Fibroblast of skin of left quadriceps (primary cell): ENCODE measurements around the gene NAV2.

Experiments
- DNase-seq, 2 experiments: peaks; one replicate each; pipeline ENCODE4 v3.0.0-alpha.2; 2013; ENCODE audit warnings: low read depth in 2 of 2

NAV2 gene

GRCh38 chr11:19866037-19866436 is 153.4 kb downstream of the NAV2 start:
- DNase-seq = no peak

GRCh38 chr11:19866521-19866920 is 153.9 kb downstream of the NAV2 start:
- DNase-seq = no peak

GRCh38 chr11:19867064-19867463 is 154.4 kb downstream of the NAV2 start:
- no peak for DNase-seq

DNA sequence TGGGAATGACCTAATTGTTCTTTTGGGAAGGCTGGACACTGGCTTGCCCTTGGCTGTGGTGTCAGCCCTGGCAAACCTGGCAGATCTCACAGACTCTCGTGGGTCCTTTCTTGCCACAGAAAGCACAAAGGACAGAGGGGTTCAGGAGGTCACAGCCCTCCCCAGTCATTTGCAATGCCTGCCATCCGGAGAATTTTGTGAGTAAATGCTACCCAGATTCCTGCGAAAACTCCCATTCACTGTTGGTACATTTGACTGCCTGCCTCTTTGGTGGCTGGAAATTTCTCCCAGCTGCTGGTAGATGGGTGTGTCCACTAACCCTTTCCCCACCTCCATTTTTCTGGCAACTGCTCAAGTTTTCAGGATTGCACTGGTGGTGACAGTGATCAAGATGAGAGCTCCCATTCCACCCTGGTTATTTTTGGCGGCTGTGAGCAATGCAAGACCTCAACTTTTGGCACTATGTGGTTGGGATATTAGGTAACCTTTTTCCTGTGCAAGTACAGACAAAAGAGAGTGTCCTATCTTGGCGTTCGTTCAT is 155.7 kb downstream of the NAV2 start:
- peak; percentile 76 to 77 for DNase-seq

DNA sequence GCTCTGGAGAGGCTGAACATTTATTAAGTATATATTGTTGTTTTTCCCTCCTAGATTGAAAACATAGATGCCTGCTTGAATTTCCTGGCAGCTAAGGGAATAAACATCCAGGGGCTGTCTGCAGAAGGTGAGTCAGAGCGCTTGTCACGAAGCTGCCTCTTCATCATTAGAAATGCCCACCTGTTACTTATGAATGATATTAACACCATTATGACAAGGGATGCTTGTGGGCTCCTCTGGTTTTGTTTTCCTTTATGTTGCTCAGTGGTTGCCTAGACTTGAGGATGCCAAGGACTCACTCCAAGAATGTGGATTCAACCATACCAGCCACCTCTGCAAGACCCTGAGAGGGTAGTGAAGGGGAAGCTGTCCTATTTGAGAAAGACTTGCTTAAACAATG is 156.2 kb downstream of the NAV2 start:
- DNase-seq = no peak

DNA sequence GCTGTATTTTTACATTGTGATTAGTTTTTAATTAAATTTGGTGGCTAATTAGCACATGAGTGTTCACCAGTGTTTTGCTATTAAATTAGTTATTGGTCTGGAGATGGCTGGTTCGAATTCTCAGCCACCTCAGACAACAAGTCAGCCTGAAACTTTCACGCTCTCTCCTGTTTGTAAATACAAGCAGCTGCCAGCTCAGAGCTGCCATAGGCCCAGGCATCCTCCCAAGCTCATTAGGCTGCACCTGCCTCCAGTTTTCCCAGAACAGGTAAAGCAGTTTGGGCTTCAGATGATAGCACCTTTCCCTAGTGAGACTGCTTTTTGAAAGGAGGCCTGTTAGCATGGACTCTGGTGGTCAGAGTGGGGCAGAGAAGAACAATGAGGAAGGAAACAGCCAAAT is 156.8 kb downstream of the NAV2 start:
- no peak for DNase-seq

DNA sequence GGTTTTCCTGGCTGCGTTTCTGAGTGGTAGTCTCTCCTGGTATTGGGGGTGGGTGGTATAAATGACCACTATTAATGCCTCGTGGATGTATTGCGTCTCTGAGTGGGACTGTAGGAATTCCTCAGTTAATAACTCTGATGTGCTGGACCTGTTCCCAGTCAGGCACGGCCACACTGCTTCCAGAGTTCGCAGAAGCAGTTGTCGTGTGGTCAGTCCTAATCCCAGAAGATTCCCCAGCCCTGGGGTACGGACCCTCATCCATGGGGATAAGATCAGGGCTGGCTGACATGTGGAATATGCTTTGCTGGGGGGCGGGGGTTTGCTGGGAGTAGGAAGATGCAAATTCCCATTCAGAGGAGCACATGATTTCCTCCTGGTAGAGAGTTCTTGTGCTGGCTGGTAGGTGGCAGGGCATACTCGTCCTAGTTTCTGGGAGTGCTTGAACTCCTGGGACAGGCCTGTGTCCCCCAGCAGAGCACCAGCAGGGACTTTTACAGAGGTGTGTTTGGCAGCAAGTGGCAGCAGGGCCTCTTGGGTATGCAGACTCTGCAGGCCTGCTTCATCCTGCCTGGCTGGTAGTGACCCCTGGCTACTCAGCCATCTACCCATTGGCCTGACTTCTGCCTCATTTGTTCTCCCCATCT is 157.4 kb downstream of the NAV2 start:
- DNase-seq = no peak

- DNase-seq = no peak
Observed at GRCh38 chr11:19871531-19871930, 158.9 kb downstream of the NAV2 start.

GRCh38 chr11:19872512-19873145 is 160.0 kb downstream of the NAV2 start:
- DNase-seq = no peak

GRCh38 chr11:19873730-19874129 is 161.1 kb downstream of the NAV2 start:
- no peak for DNase-seq

DNA sequence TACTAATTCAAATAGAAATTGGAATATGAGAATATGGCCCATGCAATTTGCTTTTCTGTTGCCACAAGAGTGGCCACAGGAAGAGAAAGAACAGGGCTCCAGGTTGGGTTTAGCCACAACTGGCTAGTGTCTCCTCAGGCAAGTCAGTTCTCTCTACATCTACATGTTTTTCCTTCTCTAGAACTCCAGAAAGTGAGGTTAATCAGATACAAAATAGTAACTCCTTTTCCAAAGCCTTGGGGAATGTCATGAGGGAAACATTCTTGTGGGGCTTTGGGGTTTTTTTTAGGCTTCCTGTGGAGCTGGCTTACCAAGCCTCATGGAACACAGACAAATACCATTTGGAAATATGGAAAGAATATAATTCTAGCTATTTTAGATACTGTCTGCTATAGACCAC is 161.6 kb downstream of the NAV2 start:
- DNase-seq = no peak

DNA sequence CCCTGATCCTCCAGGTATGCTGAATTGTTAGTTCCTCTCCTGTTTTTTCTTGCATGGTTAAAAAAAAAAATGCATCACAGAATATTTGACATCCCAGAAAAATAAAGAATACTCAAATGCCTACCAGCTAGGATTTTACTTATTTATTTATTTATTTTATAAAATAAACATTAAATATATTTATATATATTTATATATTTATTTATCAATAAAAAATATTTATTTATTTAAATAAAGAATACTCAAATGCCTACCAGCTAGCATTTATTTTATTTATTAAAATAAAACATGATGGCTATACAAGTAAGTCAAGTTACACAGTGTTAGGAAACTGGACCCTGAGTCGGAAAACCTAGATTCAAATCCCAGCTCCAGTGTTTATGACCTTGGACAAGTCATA is 164.1 kb downstream of the NAV2 start:
- DNase-seq = no peak

- no peak for DNase-seq
Observed at GRCh38 chr11:19878520-19878919, 165.9 kb downstream of the NAV2 start.

- no peak for DNase-seq
Observed at GRCh38 chr11:19879307-19880087, 166.9 kb downstream of the NAV2 start.

GRCh38 chr11:19880088-19880345 is 167.4 kb downstream of the NAV2 start:
- no peak for DNase-seq

- no peak for DNase-seq
Observed at GRCh38 chr11:19881177-19881576, 168.5 kb downstream of the NAV2 start.

DNA sequence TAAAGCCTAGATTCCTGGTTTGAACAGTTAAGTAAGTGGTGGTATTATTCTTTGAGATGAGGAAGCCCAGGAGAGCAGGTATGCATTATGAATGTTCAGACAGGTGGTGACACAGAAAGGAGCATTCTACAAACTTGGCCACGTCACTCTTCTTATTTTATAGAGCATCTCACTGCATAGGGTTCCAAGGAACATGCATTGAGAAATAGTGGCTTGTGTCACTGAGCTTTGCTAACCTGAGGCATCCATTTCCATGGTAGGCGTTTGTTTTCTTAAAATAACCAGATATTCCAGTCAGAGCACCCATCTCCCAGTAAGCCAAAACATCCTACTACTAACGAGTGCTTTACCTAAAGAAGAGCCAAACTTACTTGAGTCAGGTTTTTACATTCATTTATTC is 169.7 kb downstream of the NAV2 start:
- no peak for DNase-seq

GRCh38 chr11:19886498-19886897 is 173.9 kb downstream of the NAV2 start:
- DNase-seq = no peak

- no peak for DNase-seq
Observed at GRCh38 chr11:19887842-19888241, 175.2 kb downstream of the NAV2 start.

GRCh38 chr11:19889531-19889930 is 176.9 kb downstream of the NAV2 start:
- DNase-seq = peak in 1 of 2 experiments; percentile 46

DNA sequence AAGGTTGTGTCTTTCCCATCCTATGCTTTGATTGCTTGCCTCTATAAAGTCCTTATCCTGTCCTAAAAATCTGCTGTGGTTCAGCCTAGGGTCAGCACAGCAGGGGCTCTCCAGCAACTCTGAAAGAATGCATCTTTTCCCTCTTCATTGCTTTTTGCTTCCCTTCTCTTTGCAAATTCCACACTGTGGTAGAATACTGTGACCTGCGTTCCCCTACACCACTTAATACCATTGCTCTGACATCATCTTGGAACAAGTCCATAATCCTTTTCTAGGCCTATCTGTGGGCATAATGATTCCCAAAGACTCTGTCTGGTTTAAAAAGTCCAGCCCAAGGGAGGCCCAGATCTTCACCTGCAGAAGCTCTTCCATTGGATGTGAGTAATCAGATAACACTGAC is 177.7 kb downstream of the NAV2 start:
- DNase-seq = peak; percentile 92 to 93

DNA sequence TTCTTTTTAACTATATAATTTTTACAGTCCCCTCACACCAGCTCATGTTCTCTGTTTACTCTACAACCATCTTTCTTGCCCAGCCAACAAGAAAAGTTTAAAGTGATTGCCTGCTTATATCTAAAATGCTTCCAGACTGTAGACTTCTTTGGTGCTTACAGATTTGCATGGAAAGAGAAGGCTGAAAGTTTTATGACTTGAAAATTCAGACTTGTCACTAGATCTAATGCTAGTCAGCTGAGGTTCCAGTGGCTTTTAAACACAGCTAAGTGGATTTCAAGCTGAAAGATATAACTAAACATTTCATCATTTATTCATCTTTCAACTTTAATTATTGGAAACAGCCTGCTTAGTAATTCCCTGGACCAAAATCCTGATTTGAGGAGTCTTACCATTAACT is 178.4 kb downstream of the NAV2 start:
- peak in 1 of 2 experiments; percentile 36 for DNase-seq

GRCh38 chr11:19892387-19892786 is 179.8 kb downstream of the NAV2 start:
- DNase-seq = no peak
